Measurements from ENCODE around the gene TTLL3. TPM values are rescaled to one million over a fixed set of nuclear protein-coding genes. Genes with fewer than 3 reads are reported as not detected.
"Not testable (repeated sequence)": the region's sequence is repeated elsewhere in the genome, so short reads cannot be mapped to it uniquely, and the experiment has no call there.

Gene TTLL3
- total RNA-seq, 1 donor from 2014 or later = 12.2 TPM

DNA sequence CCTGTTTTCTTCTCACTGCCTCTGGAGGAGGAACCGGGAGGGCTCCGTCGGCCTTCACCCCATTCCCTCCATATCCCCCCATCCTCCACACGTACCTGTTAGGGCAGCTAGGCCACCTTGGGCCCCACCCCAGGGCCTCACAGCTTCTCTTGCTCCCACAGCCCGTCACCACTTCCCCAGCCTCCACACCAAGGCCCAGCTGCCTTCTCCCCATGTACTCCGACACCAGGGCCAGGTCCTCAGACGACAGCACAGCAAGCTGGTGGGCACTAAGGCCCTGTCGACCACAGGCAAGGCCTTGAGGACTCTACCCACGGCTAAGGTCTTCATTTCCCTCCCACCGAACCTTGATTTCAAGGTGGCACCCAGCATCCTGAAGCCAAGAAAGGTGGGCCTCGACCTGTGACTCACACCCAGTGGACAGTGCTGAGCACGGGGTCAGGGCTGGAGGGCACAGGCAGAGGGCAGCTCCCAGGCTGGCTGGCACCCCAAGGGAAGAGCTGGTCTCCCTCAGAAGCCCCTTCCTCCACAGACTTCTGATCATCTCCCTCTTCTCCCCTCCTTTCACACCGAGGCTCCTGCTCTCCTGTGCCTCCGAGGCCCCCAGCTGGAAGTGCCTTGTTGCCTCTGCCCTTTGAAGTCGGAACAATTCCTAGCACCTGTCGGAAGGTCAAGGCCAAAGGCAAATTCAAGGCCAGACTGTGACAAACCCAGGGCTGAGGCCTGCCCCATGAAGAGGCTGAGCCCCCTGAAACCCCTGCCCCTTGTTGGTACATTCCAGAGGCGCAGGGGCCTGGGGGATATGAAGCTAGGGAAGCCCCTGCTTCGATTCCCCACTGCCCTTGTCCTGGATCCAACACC, 24.7 kb downstream of the TTLL3 start:
- no peak for DNase-seq (ENCODE audit: low read depth)

DNA sequence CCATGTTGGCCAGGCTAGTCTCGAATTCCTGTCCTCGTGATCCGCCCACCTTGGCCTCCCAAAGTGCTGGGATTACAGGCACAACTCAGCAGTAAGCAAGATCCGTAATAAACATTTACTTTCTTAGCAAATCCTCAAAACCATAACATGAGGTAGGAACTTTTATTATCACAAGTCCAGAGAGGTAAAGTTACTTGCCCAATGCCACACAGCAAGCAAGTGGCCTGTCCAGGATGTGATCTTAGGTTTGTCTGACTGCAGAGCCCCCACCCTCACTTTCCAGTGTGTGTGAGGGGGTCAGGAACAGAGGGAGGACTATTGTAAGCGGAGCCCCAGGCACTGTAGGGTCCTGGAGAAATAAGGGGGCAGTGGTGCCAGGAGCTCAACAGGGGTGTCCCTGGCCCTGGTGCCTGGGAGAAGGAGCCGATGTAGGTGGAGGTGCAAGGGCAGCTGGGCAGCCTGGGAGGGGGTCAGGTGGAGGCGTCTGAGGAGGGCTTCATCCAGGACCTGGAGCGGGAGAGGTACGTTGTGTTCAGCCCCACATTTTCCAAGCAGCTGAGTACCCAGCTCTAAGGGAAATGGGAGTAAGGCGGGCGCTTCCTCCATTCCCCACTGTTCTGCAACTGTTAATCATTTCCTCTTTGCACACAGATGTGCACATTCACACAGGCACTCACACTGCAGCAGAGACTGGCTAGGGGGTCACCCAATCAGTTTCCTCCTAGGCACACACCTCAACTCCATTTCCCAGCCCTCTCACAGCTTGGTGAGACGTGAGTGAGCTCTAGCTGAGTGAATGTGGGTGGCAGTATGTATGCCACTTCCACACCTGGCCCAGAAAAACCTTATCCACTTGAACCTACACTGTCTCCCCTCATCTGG, 27.9 kb downstream of the TTLL3 start:
- DNase-seq (ENCODE audit: low read depth) = no peak

DNA sequence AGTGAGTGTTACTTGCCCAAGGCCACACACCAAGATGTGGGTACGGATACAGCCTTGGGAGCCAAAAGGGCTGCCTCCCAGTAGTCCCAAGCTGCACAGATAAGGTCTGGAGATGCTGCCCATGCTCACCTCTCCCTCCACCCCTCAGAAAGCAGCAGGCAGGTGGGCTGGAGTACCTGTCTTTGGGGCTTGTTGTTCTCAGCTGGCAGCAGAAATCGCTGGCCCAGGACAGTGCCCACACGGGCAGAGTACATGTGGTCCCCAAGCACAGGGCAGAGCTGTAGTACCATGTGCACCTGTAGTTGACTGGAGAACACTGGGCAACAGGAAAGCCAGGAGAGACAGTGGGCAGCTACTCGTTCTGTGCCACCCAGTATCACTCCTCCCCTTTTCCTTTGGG, 28.8 kb downstream of the TTLL3 start:
- DNase-seq (ENCODE audit: low read depth) = no peak

DNA sequence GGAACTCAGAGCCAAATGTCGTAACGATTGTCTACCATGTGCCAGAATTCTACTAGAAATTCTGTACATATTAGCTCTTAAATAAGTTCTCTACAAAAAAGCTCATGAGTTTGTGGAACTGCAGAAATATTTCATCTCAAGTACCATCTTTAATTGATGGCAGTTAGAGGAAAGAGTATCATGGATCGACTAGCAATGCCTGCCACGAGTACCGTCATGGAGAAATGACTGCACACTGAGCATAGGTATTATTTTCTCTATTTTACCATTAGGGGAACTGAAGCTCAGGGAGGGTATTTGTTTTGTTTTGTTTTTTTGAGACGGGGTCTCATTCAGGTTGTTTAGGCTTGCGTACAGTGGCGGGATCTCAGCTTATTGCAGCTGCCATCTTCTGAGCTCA, 31.0 kb downstream of the TTLL3 start:
- no peak for DNase-seq (ENCODE audit: low read depth)

DNA sequence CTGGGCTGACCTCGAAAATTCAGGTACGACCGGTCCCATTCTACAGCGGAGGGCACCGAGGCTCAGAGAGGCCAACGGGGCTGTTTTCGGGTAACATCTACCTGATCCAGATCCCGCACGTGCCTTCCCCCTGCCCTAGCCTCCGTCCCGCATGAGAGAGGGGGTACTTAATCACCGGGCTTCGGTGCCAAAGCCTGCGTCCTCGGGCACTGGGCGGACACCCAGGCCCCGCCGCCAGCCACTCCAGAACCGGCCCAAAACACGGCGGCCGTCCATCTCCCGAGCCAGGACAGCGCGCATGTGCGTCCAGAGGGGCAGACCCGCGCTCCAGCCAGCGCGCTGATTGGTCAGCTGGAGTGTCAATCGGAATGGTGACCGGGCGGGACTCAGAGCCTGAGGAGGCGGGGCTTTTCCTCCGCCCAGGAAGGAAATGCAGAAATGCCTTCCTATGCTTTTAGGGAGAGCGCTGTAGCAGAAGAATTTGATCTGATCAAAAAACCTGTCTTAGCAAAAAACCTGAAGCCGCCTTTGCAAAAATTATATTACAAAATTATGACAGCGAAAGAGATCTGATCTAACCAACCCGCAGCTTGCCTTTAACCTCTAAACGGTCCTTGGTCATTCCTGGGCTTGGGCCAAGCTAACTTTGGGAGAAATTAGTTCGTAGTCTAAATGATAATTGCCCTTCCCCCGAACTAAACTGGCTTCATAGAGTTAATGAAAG, 33.8 kb downstream of the TTLL3 start, which contains the start of gene RPUSD3:
TSS of gene RPUSD3 (minus strand) at position 294 of the 724 bp plus-strand sequence. CDS start at position 276, 18 bp downstream.
- peak; percentile 96 for DNase-seq (ENCODE audit: low read depth)

DNA sequence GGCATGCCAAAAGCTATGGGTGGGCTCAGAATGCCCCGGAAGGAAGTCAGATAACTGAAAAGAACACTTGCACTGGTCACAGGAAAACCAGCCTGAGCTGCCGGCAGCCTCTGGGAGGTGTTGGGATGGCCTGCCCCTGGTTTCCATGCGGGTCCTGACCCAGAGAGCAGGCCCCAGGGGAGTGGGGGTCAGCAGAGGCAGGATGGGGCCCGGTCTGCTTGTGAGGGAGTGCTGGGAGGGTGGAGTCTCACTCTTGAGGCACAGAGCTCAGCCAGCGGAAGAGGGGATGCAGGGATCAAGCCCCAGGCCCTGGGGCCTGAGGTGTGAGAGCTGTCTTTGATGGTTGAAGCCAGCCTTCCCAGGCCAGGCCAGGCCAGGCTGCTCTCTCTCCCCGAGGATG, 36.2 kb downstream of the TTLL3 start:
- DNase-seq (ENCODE audit: low read depth) = no peak

DNA sequence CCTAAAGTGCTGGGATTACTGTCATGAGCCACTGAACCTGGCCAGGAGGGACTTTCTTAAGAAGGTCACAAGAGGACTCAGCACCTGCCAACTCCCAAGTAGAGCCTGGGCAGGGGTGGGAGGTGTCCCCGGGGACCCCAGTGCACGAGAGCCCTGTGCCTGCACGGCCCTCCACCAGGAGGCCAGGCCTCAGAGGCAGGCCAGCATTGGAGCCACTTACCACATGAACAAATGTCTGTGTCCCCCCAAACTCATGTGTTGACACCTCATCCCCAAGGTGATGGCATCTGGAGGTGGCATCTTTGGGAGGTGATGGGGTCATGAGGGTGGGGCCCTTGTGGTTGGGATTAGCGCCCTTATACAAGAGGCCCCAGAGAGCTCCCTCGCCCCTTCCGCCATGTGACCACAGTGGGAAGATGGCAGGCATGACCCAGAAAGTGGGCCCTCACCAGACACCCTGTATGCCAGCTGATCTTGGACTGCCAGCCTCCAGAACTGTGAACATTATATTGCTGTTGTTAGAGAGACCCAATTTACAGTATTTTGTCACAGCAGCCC, 36.9 kb downstream of the TTLL3 start:
- no peak for DNase-seq (ENCODE audit: low read depth)

DNA sequence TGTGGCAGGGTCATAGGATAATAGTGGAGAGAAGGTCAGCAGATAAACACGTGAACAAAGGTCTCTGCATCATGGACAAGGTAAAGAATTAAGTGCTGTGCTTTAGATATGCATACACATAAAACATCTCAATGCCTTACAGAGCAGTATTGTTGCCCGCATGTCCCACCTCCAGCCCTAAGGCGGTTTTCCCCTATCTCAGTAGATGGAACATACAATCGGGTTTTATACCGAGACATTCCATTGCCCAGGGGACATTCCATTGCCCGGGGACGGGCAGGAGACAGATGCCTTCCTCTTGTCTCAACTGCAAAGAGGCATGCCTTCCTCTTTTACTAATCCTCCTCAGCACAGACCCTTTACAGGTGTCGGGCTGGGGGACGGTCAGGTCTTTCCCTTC, 37.8 kb downstream of the TTLL3 start:
- not testable (repeated sequence) for DNase-seq (ENCODE audit: low read depth)

DNA sequence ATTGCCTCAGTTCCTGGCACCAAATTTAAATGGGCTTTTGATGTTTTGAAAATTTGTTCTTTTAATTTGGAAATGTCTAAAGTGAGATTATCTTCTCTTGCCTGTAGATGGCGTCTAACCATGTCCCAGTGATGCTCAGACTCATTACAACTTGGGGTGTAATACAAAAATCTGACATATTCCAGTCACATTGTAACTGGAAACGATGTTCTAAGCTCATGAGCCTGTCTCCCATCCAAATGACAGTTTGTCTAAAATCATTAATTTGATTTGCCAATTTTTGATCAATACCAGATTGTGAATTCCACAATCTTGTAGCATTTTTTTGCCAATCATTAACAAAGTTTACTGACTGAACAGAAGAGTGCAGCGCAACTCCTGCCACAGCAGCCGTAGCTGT, 38.8 kb downstream of the TTLL3 start:
- peak; percentile 23 for DNase-seq (ENCODE audit: low read depth)

DNA sequence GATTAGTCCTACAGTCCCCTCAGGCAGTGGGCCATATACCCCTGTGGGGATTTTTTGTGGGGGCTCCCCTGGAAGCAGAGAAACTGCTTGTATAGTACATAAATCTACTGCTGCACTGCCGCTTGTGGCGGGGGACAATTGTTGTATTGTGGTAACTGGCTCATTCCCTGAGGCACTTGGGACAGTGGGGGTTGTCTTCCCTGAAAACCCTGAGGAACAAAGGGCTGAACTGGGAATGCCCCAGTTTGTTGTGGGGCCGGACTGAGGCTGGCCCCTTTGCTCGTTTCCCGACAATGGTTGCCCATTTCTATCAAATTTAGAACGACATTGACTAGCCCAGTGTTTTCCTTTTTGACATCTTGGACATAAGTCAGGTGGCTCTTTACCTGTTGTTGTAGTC, 41.3 kb downstream of the TTLL3 start:
- not testable (repeated sequence) for DNase-seq (ENCODE audit: low read depth)

DNA sequence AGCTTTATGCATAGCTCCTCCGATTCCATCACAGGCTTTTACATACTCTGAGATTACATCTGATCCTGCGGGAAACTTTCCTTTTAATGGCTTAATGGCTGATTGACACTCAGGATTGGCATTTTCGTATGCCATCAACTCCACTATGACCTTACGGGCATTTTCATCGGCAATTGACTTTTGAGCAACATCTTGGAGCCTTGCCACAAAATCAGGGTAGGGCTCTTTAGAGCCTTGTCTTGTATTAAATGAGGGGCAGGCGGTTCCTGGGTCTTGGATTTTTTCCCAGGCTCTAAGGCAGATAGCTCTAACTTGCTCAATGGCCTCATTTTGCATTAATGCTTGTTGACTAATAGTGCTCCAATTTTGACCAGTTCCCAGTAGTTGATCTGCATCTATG, 41.9 kb downstream of the TTLL3 start:
- DNase-seq (ENCODE audit: low read depth) = not testable (repeated sequence)

DNA sequence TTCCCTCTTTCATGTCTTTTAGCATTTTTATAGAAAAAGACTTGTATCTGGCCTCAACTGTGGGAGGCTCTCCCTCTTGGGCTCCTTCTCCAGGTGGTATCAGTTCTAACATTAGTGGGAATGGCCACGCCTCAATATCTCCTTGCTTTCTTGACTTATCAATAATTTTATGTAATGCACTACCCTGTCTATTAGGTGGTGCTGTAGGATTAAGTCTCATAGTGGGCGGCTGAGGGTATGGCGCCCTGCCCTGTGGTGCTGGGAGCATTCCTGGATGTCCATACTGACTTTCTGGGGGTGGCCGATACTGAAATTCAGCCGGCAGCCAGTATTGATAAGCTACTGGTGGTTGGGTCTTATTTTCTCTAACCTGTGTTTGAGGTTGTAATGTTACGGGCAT, 42.5 kb downstream of the TTLL3 start:
- DNase-seq (ENCODE audit: low read depth) = no peak

DNA sequence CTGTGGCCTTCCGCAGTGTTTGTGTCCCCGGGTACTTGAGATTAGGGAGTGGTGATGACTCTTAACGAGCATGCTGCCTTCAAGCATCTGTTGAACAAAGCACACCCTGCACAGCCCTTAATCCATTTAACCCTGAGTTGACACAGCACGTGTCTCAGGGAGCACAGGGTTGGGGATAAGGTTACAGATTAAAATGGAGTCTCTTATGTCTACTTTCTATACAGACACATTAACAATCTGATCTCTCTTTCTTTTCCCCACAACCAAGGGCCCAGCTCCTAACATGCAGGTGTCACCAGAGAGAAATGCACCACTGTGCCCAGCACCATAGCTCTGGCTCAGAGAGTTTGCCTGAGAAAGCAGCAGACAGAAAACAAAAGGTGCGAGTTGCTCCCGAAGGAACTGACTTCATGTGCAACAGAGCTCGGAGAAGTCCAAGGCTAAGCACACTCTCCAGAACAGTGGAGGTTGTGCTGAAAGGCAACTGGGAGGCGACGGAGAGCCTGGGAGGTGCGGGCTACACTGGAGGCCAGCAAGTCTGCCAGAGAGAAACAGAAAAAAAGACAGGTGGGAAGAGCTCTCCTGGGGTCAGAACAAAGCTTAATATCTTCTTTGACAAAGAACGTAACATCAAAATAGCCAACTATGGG, 44.4 kb downstream of the TTLL3 start:
- DNase-seq (ENCODE audit: low read depth) = not testable (repeated sequence)

DNA sequence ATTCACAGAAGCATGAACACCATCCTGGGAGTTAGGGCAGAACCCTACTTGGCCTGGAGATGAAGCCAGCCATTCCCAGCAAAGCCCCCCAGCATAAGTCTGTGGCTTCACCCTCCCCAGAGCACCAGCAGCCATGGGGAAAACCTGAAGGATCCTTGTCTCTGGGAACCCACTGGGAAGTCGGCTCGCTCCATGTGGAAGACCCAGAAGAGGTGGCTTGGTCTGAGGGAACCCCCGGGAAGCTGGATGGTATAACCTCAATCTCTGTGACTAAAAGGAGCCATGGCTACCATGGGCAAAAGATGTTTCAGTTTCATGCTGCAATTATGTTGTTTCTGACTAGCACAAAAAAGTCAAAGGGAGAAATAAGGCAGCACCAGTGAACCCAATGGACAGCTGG, 45.5 kb downstream of the TTLL3 start:
- no peak for DNase-seq (ENCODE audit: low read depth)

DNA sequence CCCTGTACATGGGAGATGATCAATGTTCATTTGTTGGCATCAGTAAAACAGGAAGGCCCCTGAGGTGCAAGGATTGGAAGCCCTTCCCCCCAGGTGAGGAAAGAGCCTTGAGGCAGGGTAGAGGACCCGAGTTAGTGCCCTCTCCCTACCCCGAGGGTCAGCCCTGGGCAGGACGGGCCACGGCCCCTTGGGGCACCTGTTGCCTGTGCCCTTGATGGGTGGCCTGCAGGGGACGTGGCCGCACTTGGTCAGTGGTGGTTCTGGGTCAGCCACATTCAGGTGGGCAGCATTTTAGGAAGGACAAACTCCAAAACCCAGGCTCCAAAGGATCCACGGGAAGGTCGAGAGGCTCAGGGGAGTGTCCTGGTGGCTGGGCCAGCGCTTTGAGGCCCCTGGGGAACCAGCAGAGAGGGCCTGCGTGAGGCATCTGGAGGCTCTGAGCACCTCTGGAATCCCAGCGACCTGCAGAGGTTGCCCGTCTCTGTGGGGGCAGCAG, 49.5 kb downstream of the TTLL3 start:
- no peak for DNase-seq (ENCODE audit: low read depth)

DNA sequence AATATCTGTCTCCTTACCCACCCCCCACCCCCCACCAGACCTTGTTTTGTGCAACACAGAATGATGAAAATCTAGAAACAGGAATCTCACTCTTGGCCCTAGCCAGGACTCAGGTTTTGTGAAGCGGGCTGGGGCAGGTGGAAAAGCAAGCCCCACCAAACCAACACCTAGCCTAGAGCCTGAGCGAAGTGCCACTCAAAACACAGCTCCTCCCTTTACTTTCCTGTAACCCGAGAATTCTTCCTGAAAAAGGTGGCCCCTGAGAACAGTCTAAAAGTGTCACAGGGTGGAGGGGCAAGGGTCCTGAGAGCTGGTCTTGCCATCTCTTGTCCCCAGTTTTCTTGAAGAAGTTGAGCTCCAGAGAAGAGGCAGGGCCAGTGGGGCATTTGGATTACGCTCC, 51.1 kb downstream of the TTLL3 start:
- no peak for DNase-seq (ENCODE audit: low read depth)

DNA sequence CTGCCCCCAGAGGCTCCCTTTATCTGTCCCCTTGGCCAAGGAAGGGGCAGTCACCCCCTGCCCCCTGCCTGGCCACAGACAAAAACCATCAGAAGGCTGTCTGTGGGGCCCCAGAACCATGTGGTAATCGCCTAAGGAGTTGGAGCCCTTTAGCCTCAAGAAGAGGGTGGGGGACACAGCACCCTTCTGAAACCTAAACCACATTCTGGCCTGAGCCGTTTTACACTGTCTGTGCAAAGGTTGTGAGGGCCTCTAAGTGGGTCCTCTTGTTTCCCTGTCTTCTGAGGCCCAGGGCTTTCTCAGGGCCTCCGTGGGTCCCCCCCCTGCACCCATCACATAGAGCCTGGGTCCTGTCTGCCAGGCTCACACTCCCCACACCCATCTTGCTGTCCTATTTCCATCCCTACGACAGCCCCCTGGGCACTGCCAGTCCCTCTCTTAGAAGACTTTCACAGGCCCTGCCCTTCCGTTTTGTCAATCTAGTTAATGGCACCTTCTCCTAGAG, 51.6 kb downstream of the TTLL3 start:
- DNase-seq (ENCODE audit: low read depth) = no peak

DNA sequence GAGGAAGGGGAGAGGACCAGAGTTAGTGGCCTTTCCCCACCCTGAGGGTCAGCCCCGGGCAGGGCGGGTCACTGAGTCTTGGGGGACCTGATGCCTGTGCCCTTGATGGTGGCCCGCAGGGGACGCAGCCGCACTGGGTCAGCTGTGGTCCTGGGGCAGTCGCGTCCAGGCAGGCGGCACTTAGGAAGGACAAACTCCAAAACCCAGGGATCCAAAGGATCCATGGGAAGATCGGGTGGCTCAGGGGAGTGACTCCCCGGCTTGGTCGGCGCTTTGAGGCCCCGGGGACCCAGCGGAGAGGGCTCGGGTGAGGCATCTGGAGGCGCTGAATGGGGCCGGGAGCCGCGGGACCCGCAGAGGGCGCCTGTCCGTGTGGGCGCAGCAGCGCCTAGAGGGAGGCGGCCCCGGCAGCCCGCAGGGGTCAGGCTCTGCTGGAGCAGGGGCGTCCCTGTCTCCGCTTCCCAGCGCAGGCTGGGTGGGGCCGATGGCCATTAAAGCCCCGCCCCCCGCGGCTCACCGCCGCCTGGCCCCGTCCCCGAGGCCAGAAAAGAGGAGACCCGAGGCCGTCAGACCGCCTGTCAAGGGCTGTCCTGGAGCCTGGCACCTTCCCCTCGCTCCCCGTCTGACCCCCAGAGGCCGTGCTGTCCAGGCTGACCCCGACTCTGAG, 52.5 kb downstream of the TTLL3 start:
- peak; percentile 28 for DNase-seq (ENCODE audit: low read depth)

DNA sequence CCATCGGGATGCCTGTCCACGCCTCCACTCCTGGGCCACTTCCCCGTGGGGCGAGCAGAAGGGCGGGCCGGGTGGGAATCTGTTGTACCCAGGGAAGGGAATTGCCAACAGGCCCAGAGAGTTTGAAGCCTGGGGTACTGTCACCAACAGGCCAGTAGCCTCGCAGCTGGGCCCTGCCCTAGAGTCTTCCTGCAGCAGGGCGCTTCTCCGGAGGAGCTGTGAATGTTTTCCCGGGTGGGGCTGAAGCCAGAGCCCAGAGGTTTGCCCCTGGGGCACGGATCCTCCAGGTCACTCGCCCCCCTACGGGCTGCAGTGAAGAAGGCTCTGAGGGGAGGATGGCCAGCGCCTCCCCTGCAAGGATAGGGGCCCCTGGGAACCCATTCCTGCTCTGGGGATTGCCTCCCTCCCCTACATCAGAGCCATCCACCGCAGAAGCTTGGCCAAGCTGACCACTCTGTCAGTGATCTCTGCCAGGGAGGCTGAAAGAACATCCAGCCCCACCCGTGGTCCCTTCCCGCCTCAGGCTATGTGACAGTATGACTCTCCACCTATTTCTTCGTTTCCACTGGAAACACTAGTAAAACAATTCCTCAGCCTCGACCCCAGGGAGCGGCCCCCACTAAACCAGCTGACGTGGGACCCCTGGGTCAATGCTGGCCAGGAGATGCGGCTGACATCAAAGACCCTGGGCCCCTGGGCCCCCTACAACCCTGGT, 53.2 kb downstream of the TTLL3 start:
- DNase-seq (ENCODE audit: low read depth) = no peak

Data from myocyte (in vitro differentiated cells).